ENCODE results near the gene GIPC1. TPM values are rescaled to one million over a fixed set of nuclear protein-coding genes. Genes with fewer than 3 reads are reported as not detected.

The GIPC1 gene
- total RNA-seq, 1 experiment from 2014 or later = 160 TPM

DNA sequence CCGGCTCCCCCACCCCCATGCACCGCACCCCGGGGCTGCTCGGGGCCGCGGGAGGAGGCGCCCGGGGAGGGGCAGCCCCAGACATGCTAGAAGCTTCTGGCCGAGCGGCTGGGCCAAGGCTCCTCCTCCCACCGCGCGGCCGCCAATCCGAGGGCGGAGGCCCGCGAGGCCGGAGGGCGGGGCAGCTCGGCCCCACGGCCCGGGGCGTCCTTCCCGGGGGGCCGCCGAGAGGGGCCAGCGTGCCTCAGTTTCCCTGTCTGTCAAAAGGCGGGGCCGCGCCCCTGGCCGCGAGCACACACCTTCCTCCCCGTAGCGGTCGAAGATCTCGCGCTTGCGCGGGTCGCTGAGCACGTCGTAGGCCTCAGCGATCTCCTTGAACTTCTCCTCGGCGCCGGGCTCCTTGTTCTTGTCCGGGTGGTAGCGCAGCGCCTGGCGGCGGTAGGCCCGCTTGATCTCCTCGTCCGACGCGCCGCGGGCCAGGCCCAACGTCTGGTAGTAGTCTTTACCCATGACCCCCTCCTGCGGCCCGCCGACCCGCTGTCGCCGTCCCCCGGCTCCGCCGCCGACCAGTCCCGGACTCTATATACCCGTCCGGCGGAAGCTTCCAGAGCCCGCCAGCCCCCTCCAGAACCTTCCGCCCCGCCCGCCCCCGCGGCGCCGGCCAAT, 22.0 kb upstream of the GIPC1 start, which contains the start of gene DNAJB1:
TSS of gene DNAJB1 (minus strand) at position 558 of the 666 bp plus-strand sequence. CDS start at position 510, 48 bp downstream.
- ATAC-seq (peak; percentile 84), DNase-seq (ENCODE audit: low read depth, low spot score) (no peak)
- H3K27ac ChIP-seq (ENCODE audit: low read length) = peak within 1 kb of the TSS; percentile 93
- ChIA-PET POLR2A (interaction anchor here (0.5 to 0.9 kb wide), 3 partner anchors 9 to 466 kb away, joined by 3 to 7 read pairs (median 3); no protein-coding TSS in a partner anchor), CTCF (interaction anchor here (0.6 to 1.2 kb wide), 3 partner anchors 13 to 1369 kb away, joined by 3 to 8 read pairs (median 4); no protein-coding TSS in a partner anchor)
- intact Hi-C loops (cut with micrococcal nuclease; ENCODE audit: unreplicated experiment) (no loop called here), in situ Hi-C loops (cut with HindIII; ENCODE audit: low pct_unique_long_range_greater_than_20kb, low sequenced_read_pairs) (no loop called here)
- TF ChIP-seq, protein P1, sequence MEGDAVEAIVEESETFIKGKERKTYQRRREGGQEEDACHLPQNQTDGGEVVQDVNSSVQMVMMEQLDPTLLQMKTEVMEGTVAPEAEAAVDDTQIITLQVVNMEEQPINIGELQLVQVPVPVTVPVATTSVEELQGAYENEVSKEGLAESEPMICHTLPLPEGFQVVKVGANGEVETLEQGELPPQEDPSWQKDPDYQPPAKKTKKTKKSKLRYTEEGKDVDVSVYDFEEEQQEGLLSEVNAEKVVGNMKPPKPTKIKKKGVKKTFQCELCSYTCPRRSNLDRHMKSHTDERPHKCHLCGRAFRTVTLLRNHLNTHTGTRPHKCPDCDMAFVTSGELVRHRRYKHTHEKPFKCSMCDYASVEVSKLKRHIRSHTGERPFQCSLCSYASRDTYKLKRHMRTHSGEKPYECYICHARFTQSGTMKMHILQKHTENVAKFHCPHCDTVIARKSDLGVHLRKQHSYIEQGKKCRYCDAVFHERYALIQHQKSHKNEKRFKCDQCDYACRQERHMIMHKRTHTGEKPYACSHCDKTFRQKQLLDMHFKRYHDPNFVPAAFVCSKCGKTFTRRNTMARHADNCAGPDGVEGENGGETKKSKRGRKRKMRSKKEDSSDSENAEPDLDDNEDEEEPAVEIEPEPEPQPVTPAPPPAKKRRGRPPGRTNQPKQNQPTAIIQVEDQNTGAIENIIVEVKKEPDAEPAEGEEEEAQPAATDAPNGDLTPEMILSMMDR (IDR thresholded peaks at IDR 0.05) = no peak
- TF ChIP-seq TCF7L2 (IDR thresholded peaks at IDR 0.05; ENCODE audit: low read depth, low read length) (peak; percentile 51), SIN3A (IDR thresholded peaks at IDR 0.05; ENCODE audit: borderline replicate concordance, insufficient read depth, low read depth, low read length) (peak; percentile 91; the same call in 1 of the 2 replicates), POLR2AphosphoS5 (IDR thresholded peaks at IDR 0.05; ENCODE audit: low read depth, low read length) (peak; percentile 92)
- TF ChIP-seq, protein P2, sequence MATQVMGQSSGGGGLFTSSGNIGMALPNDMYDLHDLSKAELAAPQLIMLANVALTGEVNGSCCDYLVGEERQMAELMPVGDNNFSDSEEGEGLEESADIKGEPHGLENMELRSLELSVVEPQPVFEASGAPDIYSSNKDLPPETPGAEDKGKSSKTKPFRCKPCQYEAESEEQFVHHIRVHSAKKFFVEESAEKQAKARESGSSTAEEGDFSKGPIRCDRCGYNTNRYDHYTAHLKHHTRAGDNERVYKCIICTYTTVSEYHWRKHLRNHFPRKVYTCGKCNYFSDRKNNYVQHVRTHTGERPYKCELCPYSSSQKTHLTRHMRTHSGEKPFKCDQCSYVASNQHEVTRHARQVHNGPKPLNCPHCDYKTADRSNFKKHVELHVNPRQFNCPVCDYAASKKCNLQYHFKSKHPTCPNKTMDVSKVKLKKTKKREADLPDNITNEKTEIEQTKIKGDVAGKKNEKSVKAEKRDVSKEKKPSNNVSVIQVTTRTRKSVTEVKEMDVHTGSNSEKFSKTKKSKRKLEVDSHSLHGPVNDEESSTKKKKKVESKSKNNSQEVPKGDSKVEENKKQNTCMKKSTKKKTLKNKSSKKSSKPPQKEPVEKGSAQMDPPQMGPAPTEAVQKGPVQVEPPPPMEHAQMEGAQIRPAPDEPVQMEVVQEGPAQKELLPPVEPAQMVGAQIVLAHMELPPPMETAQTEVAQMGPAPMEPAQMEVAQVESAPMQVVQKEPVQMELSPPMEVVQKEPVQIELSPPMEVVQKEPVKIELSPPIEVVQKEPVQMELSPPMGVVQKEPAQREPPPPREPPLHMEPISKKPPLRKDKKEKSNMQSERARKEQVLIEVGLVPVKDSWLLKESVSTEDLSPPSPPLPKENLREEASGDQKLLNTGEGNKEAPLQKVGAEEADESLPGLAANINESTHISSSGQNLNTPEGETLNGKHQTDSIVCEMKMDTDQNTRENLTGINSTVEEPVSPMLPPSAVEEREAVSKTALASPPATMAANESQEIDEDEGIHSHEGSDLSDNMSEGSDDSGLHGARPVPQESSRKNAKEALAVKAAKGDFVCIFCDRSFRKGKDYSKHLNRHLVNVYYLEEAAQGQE (IDR thresholded peaks at IDR 0.05; ENCODE audit: insufficient read depth in 1 of 2, low read depth in 2 of 2, low read length in 1 of 2) = no peak
- H3K36me3 ChIP-seq (ENCODE audit: control insufficient read depth, insufficient read depth, low read length) = peaks cover 10% of the 10 kb centered on the region
- no peaks in the 10 kb centered on the region for H3K27me3 ChIP-seq (ENCODE audit: control insufficient read depth, insufficient read depth, low read length)
- BruUV-seq (replicated peaks) = no TSS peak
- H3K4me3 ChIP-seq (ENCODE audit: low read depth in 2 of 2, low read length in 2 of 2) = peak within 1 kb of the TSS; percentile 86 to 97
- no peaks in the 10 kb centered on the region for H3K9me3 ChIP-seq (ENCODE audit: control insufficient read depth, insufficient read depth, low read depth, low read length)
- peaks cover 46% of the 10 kb centered on the region for H3K4me1 ChIP-seq (ENCODE audit: control insufficient read depth, insufficient read depth, low read length)

DNA sequence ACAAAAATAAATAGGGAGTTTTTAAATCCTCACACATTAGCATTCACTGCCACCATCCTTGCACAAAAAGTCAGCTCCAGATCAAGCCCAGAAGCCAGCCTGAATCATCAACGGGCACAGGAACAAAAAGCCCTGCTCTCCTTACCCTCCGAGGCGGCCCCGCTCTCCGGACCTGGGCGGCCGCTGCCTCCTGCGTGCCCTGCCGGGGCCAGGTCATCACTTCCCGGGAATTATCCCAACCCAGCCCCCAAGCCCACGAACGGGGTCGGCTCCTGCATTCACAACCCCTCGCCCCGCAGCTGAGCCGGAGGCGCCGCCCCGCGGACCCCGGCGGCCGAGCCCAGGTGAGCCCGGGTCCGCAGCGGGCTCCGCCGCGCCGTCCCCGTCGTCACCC, 21.5 kb upstream of the GIPC1 start:
- Histone ChIP-seq H3K27me3 (ENCODE audit: control insufficient read depth, insufficient read depth, low read length) (no peaks in the 10 kb centered on the region), H3K27ac (ENCODE audit: low read length) (peak overlapping the region; percentile 81), H3K4me1 (ENCODE audit: control insufficient read depth, insufficient read depth, low read length) (peaks cover 46% of the 10 kb centered on the region), H3K9me3 (ENCODE audit: control insufficient read depth, insufficient read depth, low read depth, low read length) (no peaks in the 10 kb centered on the region), H3K4me3 (ENCODE audit: low read depth in 2 of 2, low read length in 2 of 2) (peak overlapping the region; percentile 86 to 97), H3K36me3 (ENCODE audit: control insufficient read depth, insufficient read depth, low read length) (peaks cover 10% of the 10 kb centered on the region)
- in situ Hi-C loops (cut with HindIII; ENCODE audit: low pct_unique_long_range_greater_than_20kb, low sequenced_read_pairs) (no loop called here), intact Hi-C loops (cut with micrococcal nuclease; ENCODE audit: unreplicated experiment) (no loop called here)
- DNase-seq (ENCODE audit: low read depth, low spot score) = no peak
- TF ChIP-seq POLR2AphosphoS5 (IDR thresholded peaks at IDR 0.05; ENCODE audit: low read depth, low read length) = no peak
- TF ChIP-seq TCF7L2 (IDR thresholded peaks at IDR 0.05; ENCODE audit: low read depth, low read length) = no peak
- TF ChIP-seq, protein P1 (IDR thresholded peaks at IDR 0.05) = no peak
- no peak for TF ChIP-seq SIN3A (IDR thresholded peaks at IDR 0.05; ENCODE audit: borderline replicate concordance, insufficient read depth, low read depth, low read length)
- TF ChIP-seq, protein P2 (IDR thresholded peaks at IDR 0.05; ENCODE audit: insufficient read depth in 1 of 2, low read depth in 2 of 2, low read length in 1 of 2) = no peak
- ATAC-seq = no peak
- ChIA-PET POLR2A (interaction anchor here (0.5 to 0.6 kb wide), 2 partner anchors 10 to 466 kb away, joined by 3 to 7 read pairs; no protein-coding TSS in a partner anchor), CTCF (interaction anchor here (1.2 kb wide), 1 partner anchor 12 kb away, joined by 4 read pairs; no protein-coding TSS in a partner anchor)
- no TSS peak for BruUV-seq (replicated peaks)

Data from Panc1 (cell line).